Keratinocyte (primary cell): Measurements from ENCODE around the gene ANO9. TPM values are rescaled to one million over a fixed set of nuclear protein-coding genes. Genes with fewer than 3 reads are reported as not detected.
"Not testable (repeated sequence)": the region's sequence is repeated elsewhere in the genome, so short reads cannot be mapped to it uniquely, and the experiment has no call there.

ENCODE experiments used
- DNase-seq: peaks from one replicate; pipeline ENCODE4 v3.0.0-alpha.2; 2011; ENCODE audit warnings: low read depth, missing footprints, low spot score
- FAIRE-seq: peaks from 2 replicates; lab custom pipeline; 2011; peaks lifted over from hg19 to GRCh38; lab: Jason Lieb, UNC
- H2AFZ ChIP-seq: 2 replicates; pipeline ENCODE4 v1.6.0; 2012; ENCODE audit warnings: low read length, control low read depth, inconsistent platforms; ENCODE audit not compliant: control insufficient read depth
- H3K27ac ChIP-seq: 2 replicates; pipeline ENCODE4 v1.5.1; 2011; ENCODE audit warnings: low read length; ENCODE audit not compliant: control insufficient read depth, insufficient read depth
- H3K27me3 ChIP-seq: 3 replicates; pipeline ENCODE4 v1.6.0; 2011; ENCODE audit warnings: low read length; ENCODE audit not compliant: control insufficient read depth, insufficient read depth; ENCODE audit errors: extremely low read depth
- H3K36me3 ChIP-seq, 2 experiments: 2 replicates in 1 of 2; 3 replicates in 1 of 2; pipeline ENCODE4 v1.5.1; 2011; ENCODE audit warnings: low read length in 2 of 2, mild to moderate bottlenecking in 1 of 2; ENCODE audit not compliant: control insufficient read depth in 2 of 2, insufficient read depth in 2 of 2; ENCODE audit errors: extremely low read depth in 1 of 2
- H3K4me1 ChIP-seq: 3 replicates; pipeline ENCODE4 v1.5.1; 2011; ENCODE audit warnings: low read length; ENCODE audit not compliant: control insufficient read depth, insufficient read depth; ENCODE audit errors: extremely low read depth
- H3K4me2 ChIP-seq: 3 replicates; pipeline ENCODE4 v1.6.0; 2011; ENCODE audit warnings: low read depth, low read length; ENCODE audit not compliant: control insufficient read depth, insufficient read depth; ENCODE audit errors: extremely low read depth
- H3K4me3 ChIP-seq, 3 experiments: fragments of 200-600 bp in 1 of 3; sonication (generic) in 1 of 3; 2 replicates in 2 of 3; 3 replicates in 1 of 3; pipeline ENCODE4 v1.5.1; 2011 to 2016; ENCODE audit warnings: low read length in 3 of 3, mild to moderate bottlenecking in 3 of 3, control low read depth in 2 of 3, inconsistent platforms in 1 of 3, low read depth in 1 of 3, mixed read lengths in 1 of 3, mixed run types in 1 of 3, moderate library complexity in 1 of 3; ENCODE audit not compliant: control insufficient read depth in 2 of 3, insufficient read depth in 2 of 3; ENCODE audit errors: extremely low read depth in 1 of 3
- H3K79me2 ChIP-seq: 2 replicates; pipeline ENCODE4 v1.6.0; 2012; ENCODE audit warnings: low read length; ENCODE audit not compliant: control insufficient read depth, insufficient read depth
- H3K9ac ChIP-seq: 3 replicates; pipeline ENCODE4 v1.6.0; 2011; ENCODE audit warnings: low read length; ENCODE audit not compliant: control insufficient read depth, insufficient read depth; ENCODE audit errors: extremely low read depth
- H3K9me1 ChIP-seq: 3 replicates; pipeline ENCODE4 v1.6.0; 2011; ENCODE audit warnings: low read length; ENCODE audit not compliant: control insufficient read depth, insufficient read depth; ENCODE audit errors: extremely low read depth
- H3K9me3 ChIP-seq: 2 replicates; pipeline ENCODE4 v1.5.1; 2012; ENCODE audit warnings: low read depth, low read length; ENCODE audit not compliant: control insufficient read depth
- H4K20me1 ChIP-seq: 3 replicates; pipeline ENCODE4 v1.6.0; 2011; ENCODE audit warnings: low read length; ENCODE audit not compliant: control insufficient read depth, insufficient read depth; ENCODE audit errors: extremely low read depth
- CTCF ChIP-seq, 3 experiments: IDR thresholded peaks in 1 of 3; conservative IDR thresholded peaks in 1 of 3; optimal IDR thresholded peaks in 1 of 3; 2 replicates in 2 of 3; 3 replicates in 1 of 3; pipeline versions ENCODE3 to v1.5.1; 2011; ENCODE audit warnings: low read length in 3 of 3, mild to moderate bottlenecking in 3 of 3, moderate library complexity in 2 of 3, control low read depth in 1 of 3, inconsistent platforms in 1 of 3; ENCODE audit not compliant: insufficient read depth in 2 of 3; ENCODE audit errors: extremely low read depth in 1 of 3
- EZH2 ChIP-seq: IDR thresholded peaks from one replicate; pipeline ENCODE4 v1.6.1; 2012; ENCODE audit warnings: inconsistent platforms, mild to moderate bottlenecking, low read length, moderate library complexity
- dilution Hi-C: fragments of 300-500 bp; cut with MboI; formaldehyde crosslinking; loops from one replicate; pipeline ENCODE4 v1.7.0; 2020; ENCODE audit warnings: low sequenced_read_pairs; ENCODE audit not compliant: extremely low pct_ligation_motif_present
- polyA plus RNA-seq, 5 experiments: library from polyadenylated mRNA; depleted of rRNA in 3 of 5; stranded (reverse) in 3 of 5; stranded (forward) in 1 of 5; unstranded in 1 of 5; fragments of >200 nt; gene quantifications; 1 replicate in 1 of 5; 2 replicates in 3 of 5; 3 replicates in 1 of 5; pipeline versions ENCODE4 v1.2.1 to v1.2.3, GENCODE V29; 2011 to 2012; ENCODE audit warnings: missing spikeins in 2 of 5, low read depth in 1 of 5, low replicate concordance in 1 of 5

Gene ANO9
- polyA plus RNA-seq, 1 donor (not counting 4 experiments of a cell fraction or from before 2014, with no cell fraction given), result 16.1 TPM

- dilution Hi-C loops, result no loop called here
- Histone ChIP-seq H3K27ac (peak overlapping the region; percentile 47), H3K9me1 (no peaks in the 10 kb centered on the region), H3K4me3 (peak overlapping the region; percentile 61 to 82 (median 62)), H3K4me1 (peaks cover 25% of the 10 kb centered on the region), H3K27me3 (no peaks in the 10 kb centered on the region), H2AFZ (no peak overlapping the region), H3K9me3 (peaks cover 4% of the 10 kb centered on the region), H3K36me3 (peaks cover 3 to 12% of the 10 kb centered on the region in 2 experiments), H4K20me1 (peaks cover 4% of the 10 kb centered on the region), H3K79me2 (peaks cover 50% of the 10 kb centered on the region), H3K9ac (peak overlapping the region; percentile 72), H3K4me2 (peak overlapping the region; percentile 80)
- DNase-seq, result no peak
- no peak for TF ChIP-seq CTCF (optimal IDR thresholded peaks at IDR 0.05 in 1 of 3, IDR thresholded peaks at IDR 0.05 in 1 of 3, conservative IDR thresholded peaks at IDR 0.05 in 1 of 3; ENCODE audit: extremely low read depth in 1 of 3, insufficient read depth in 2 of 3, low read length in 3 of 3)
- no peak for TF ChIP-seq EZH2
- no peak for FAIRE-seq
Measured at GRCh38 chr11:391117-392017, 50.4 kb downstream of the ANO9 start.

GRCh38 chr11:390175-390574 lies 51.6 kb downstream of the ANO9 start:
- no peak overlapping the region for H2AFZ ChIP-seq
- FAIRE-seq (no peak), DNase-seq (no peak)
- TF ChIP-seq CTCF (optimal IDR thresholded peaks at IDR 0.05 in 1 of 3, IDR thresholded peaks at IDR 0.05 in 1 of 3, conservative IDR thresholded peaks at IDR 0.05 in 1 of 3; ENCODE audit: extremely low read depth in 1 of 3, insufficient read depth in 2 of 3, low read length in 3 of 3) (peak; percentile 36 to 67 (median 40)), EZH2 (no peak)
- H3K4me1 ChIP-seq, result peaks cover 14% of the 10 kb centered on the region
- H4K20me1 ChIP-seq, result no peaks in the 10 kb centered on the region
- no peak overlapping the region for H3K9ac ChIP-seq
- H3K4me3 ChIP-seq, result peak overlapping the region in 1 of 3 experiments; percentile 5
- H3K9me1 ChIP-seq, result no peaks in the 10 kb centered on the region
- H3K36me3 ChIP-seq, result peaks cover 2 to 4% of the 10 kb centered on the region in 2 experiments
- H3K9me3 ChIP-seq, result peaks cover 5% of the 10 kb centered on the region
- H3K4me2 ChIP-seq, result no peak overlapping the region
- dilution Hi-C loops, result no loop called here
- H3K79me2 ChIP-seq, result peaks cover 38% of the 10 kb centered on the region
- no peaks in the 10 kb centered on the region for H3K27me3 ChIP-seq
- H3K27ac ChIP-seq, result no peak overlapping the region

- H3K36me3 ChIP-seq, H3K4me3 ChIP-seq, DNase-seq, H3K27ac ChIP-seq, H3K9me3 ChIP-seq, H3K9ac ChIP-seq, H4K20me1 ChIP-seq, H3K4me2 ChIP-seq, H2AFZ ChIP-seq, FAIRE-seq, H3K9me1 ChIP-seq, H3K27me3 ChIP-seq, dilution Hi-C loops: not testable (repeated sequence)
- Histone ChIP-seq H3K79me2 (peaks cover 30% of the 10 kb centered on the region), H3K4me1 (peaks cover 14% of the 10 kb centered on the region)
Measured at GRCh38 chr11:389369-389768, 52.4 kb downstream of the ANO9 start.
